ENCODE results near the gene CELF2. TPM values are rescaled to one million over a fixed set of nuclear protein-coding genes. Genes with fewer than 3 reads are reported as not detected.

CELF2 gene
- total RNA-seq, 3 donors from 2014 or later = 40.0 to 178 (median 45.6) TPM

GRCh38 chr10:11298116-11298515 lies 280.4 kb downstream of the CELF2 start:
- H3K4me3 ChIP-seq = no peak overlapping the region

GRCh38 chr10:11299125-11299524 lies 281.5 kb downstream of the CELF2 start:
- intact Hi-C loops (cut with DNase I; ENCODE audit: low total_unique reads) = no loop called here
- H3K27ac ChIP-seq = no peak overlapping the region
- H3K27me3 ChIP-seq = no peaks in the 10 kb centered on the region
- no peaks in the 10 kb centered on the region for H3K4me1 ChIP-seq
- DNase-seq (ENCODE audit: low spot score in 2 of 2) = no peak
- TF ChIP-seq POLR2AphosphoS5 (IDR thresholded peaks at IDR 0.05) = no peak
- no peak for TF ChIP-seq CTCF (IDR thresholded peaks at IDR 0.05)
- no peak for TF ChIP-seq POLR2A (IDR thresholded peaks at IDR 0.05)
- H3K9me3 ChIP-seq = no peaks in the 10 kb centered on the region
- H3K4me3 ChIP-seq = no peak overlapping the region
- no peaks in the 10 kb centered on the region for H3K36me3 ChIP-seq

More at GRCh38 chr10:11298116-11298515, 280.4 kb downstream of the CELF2 start:
- Histone ChIP-seq H3K9me3 (no peaks in the 10 kb centered on the region), H3K27me3 (no peaks in the 10 kb centered on the region), H3K4me1 (no peaks in the 10 kb centered on the region), H3K36me3 (no peaks in the 10 kb centered on the region), H3K27ac (no peak overlapping the region)
- DNase-seq (ENCODE audit: low spot score in 2 of 2) = no peak
- intact Hi-C loops (cut with DNase I; ENCODE audit: low total_unique reads) = no loop called here
- TF ChIP-seq POLR2AphosphoS5 (IDR thresholded peaks at IDR 0.05) (no peak), CTCF (IDR thresholded peaks at IDR 0.05) (no peak), POLR2A (IDR thresholded peaks at IDR 0.05) (no peak)

DNA sequence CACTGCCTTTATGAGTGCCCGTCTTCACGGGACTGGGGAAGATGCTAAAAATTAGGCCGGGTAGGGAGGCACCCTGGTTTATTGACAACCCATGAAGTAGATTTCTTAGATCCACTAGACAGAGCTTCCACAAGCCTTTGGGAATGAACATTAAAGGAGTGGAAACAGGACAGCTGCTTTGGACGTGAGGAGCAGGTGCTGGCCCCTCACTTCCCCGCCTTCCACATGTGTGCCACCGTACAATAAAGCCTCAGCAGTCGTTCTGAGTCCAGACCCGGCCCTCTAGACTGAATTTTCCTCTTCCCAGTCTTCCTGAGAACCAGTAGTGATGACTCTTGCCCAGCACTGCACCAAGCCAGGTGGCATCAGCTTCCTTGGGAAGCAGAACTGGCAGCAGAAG lies 282.4 kb downstream of the CELF2 start:
- TF ChIP-seq POLR2A (IDR thresholded peaks at IDR 0.05) = no peak
- no peak for TF ChIP-seq CTCF (IDR thresholded peaks at IDR 0.05)
- no peak for TF ChIP-seq POLR2AphosphoS5 (IDR thresholded peaks at IDR 0.05)
- no peak for DNase-seq (ENCODE audit: low spot score in 2 of 2)
- no peaks in the 10 kb centered on the region for H3K4me1 ChIP-seq
- H3K36me3 ChIP-seq = no peaks in the 10 kb centered on the region
- H3K9me3 ChIP-seq = no peaks in the 10 kb centered on the region
- intact Hi-C loops (cut with DNase I; ENCODE audit: low total_unique reads) = no loop called here
- no peak overlapping the region for H3K4me3 ChIP-seq
- no peaks in the 10 kb centered on the region for H3K27me3 ChIP-seq
- H3K27ac ChIP-seq = no peak overlapping the region

DNA sequence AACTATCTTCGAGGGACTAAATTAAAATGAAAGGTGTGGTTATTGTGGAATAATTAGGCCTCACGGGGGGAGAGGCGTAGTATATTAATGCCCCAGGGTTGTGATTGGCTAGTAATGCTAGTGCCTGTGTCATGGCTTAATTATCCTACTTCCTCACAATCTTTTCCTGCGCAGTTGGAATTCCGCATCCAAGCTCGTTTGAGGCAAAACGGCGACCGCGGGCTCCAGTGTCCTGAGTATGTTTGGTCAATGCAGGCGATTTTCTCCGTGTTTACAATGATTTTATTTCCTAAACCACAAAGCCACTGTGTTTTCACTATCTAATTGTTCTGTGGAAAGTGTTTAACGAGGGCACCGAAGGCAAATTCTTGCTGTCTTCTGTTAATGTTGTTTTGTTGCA lies 282.9 kb downstream of the CELF2 start:
- intact Hi-C loops (cut with DNase I; ENCODE audit: low total_unique reads) = no loop called here
- no peaks in the 10 kb centered on the region for H3K36me3 ChIP-seq

DNA sequence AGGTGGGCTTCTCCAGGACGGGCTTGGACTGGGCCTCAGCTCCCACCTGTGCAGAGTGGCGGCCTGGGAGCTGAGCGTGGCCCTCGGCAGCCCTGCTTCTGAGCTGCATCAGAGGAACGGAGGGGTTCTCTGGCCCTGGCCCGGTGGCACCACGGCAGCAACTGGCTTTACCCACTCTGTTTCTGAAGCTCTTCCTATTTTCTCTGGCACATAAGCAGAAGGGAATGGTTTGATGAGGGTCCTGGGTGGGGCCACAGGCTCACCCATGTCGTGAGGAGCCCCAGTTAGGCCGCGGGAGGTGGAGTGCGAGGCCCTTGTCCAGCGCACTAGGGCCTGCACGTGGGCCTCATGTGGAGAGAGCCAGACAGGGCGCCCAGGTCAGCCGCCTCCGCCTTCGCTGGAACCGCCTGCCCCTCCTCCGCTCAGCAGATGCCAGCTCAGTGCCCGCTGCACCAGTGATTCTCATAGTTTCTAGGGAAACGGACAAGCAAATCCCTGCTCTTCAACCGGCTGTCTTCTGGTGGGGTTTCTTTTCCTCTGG lies 284.0 kb downstream of the CELF2 start:
- peaks cover 0 to 3% of the 10 kb centered on the region in 2 donors for H3K9me3 ChIP-seq
- no peak overlapping the region for H3K27ac ChIP-seq
- no peaks in the 10 kb centered on the region for H3K36me3 ChIP-seq
- H3K4me1 ChIP-seq = no peaks in the 10 kb centered on the region
- no peak overlapping the region for H3K4me3 ChIP-seq
- TF ChIP-seq POLR2AphosphoS5 (IDR thresholded peaks at IDR 0.05) = no peak
- no peak for TF ChIP-seq POLR2A (IDR thresholded peaks at IDR 0.05)
- no peak for TF ChIP-seq CTCF (IDR thresholded peaks at IDR 0.05)
- DNase-seq (ENCODE audit: low spot score in 2 of 2) = no peak
- no peaks in the 10 kb centered on the region for H3K27me3 ChIP-seq
- intact Hi-C loops (cut with DNase I; ENCODE audit: low total_unique reads) = no loop called here

More for the DNA sequence above, 282.9 kb downstream of the CELF2 start:
- Histone ChIP-seq H3K27me3 (no peaks in the 10 kb centered on the region), H3K9me3 (no peaks in the 10 kb centered on the region), H3K27ac (no peak overlapping the region), H3K4me1 (no peaks in the 10 kb centered on the region), H3K4me3 (no peak overlapping the region)
- no peak for TF ChIP-seq POLR2AphosphoS5 (IDR thresholded peaks at IDR 0.05)
- TF ChIP-seq POLR2A (IDR thresholded peaks at IDR 0.05) = no peak
- no peak for TF ChIP-seq CTCF (IDR thresholded peaks at IDR 0.05)
- DNase-seq (ENCODE audit: low spot score in 2 of 2) = no peak
